GM12878 (cell line): ENCODE results near the gene DGKE. TPM values are rescaled to one million over a fixed set of nuclear protein-coding genes. Genes with fewer than 3 reads are reported as not detected.

Experiments
- ATAC-seq: fragments of 200-7000 bp; cut with Tn5 transposase; 3 replicates; pipeline ENCODE4 v1.9.1; 2020; ENCODE audit warnings: mild to moderate bottlenecking, moderate library complexity
- BruUV-seq: library from RNA; stranded (reverse); fragments of 400-500 nt; replicated peaks from 2 replicates; lab custom pipeline; 2021; lab: Mats Ljungman, UMichigan
- CTCF ChIA-PET: fragments of 300-600 bp; sonication (Branson Sonifier 250); formaldehyde crosslinking; extraction: SDS; loops from one replicate; lab custom pipeline; 2021; ENCODE audit warnings: inconsistent platforms; lab: Yijun Ruan, JAX
- POLR2A ChIA-PET: fragments of 350-600 bp; formaldehyde crosslinking; extraction: SDS; loops from one replicate; lab custom pipeline; 2021; ENCODE audit warnings: inconsistent platforms; lab: Charles Lee
- RAD21 ChIA-PET: fragments of 300-600 bp; sonication (Branson Sonifier 250); formaldehyde crosslinking; loops from one replicate; lab custom pipeline; 2023; ENCODE audit warnings: antibody characterized with exemption; ENCODE audit not compliant: unreplicated experiment; lab: Charles Lee
- SMC1A ChIA-PET: fragments of 300-600 bp; sonication (Branson Sonifier 250); formaldehyde crosslinking; loops from one replicate; lab custom pipeline; 2023; ENCODE audit not compliant: unreplicated experiment, uncharacterized antibody; lab: Charles Lee
- DNase-seq: peaks from one replicate; pipeline ENCODE4 v3.0.0-alpha.2; 2011; ENCODE audit warnings: low read depth, low spot score
- FAIRE-seq: peaks from 3 replicates; lab custom pipeline; 2011; peaks lifted over from hg19 to GRCh38; lab: Jason Lieb, UNC
- H2AFZ ChIP-seq: 2 replicates; pipeline ENCODE4 v1.6.0; 2011; ENCODE audit warnings: low read depth, low read length, control low read depth; ENCODE audit not compliant: control insufficient read depth
- H3K27ac ChIP-seq: 2 replicates; pipeline ENCODE4 v1.5.1; 2011; ENCODE audit warnings: control low read depth; ENCODE audit not compliant: control insufficient read depth, insufficient read depth
- H3K27me3 ChIP-seq, 2 experiments: replicated peaks in 1 of 2; 2 replicates each; pipeline versions ENCODE4 v1.6.0 to v1.6.1; 2011; ENCODE audit warnings: low read length in 1 of 2; ENCODE audit not compliant: control insufficient read depth in 2 of 2, insufficient read depth in 2 of 2
- H3K36me3 ChIP-seq, 2 experiments: 2 replicates each; pipeline ENCODE4 v1.5.1; 2011; ENCODE audit warnings: low read length in 1 of 2; ENCODE audit not compliant: control insufficient read depth in 2 of 2, insufficient read depth in 2 of 2
- H3K4me1 ChIP-seq: 2 replicates; pipeline ENCODE4 v1.6.1; 2011; ENCODE audit warnings: mild to moderate bottlenecking, low read length, moderate library complexity, mixed read lengths; ENCODE audit not compliant: control insufficient read depth, insufficient read depth
- H3K4me2 ChIP-seq: 2 replicates; pipeline ENCODE4 v1.6.0; 2011; ENCODE audit warnings: control low read depth; ENCODE audit not compliant: control insufficient read depth, insufficient read depth
- H3K4me3 ChIP-seq: fragments of 200-600 bp; sonication (generic); 2 replicates; pipeline ENCODE4 v1.5.1; 2016
- H3K79me2 ChIP-seq: 2 replicates; pipeline ENCODE4 v1.6.0; 2011; ENCODE audit warnings: low read length; ENCODE audit not compliant: control insufficient read depth, insufficient read depth
- H3K9ac ChIP-seq: 2 replicates; pipeline ENCODE4 v1.8.0; 2011; ENCODE audit warnings: low read length, control low read depth, mixed read lengths; ENCODE audit not compliant: control insufficient read depth, insufficient read depth
- H3K9me3 ChIP-seq: replicated peaks from 3 replicates; pipeline ENCODE4 v1.5.1; 2011; ENCODE audit warnings: mild to moderate bottlenecking, low read length; ENCODE audit not compliant: control insufficient read depth, insufficient read depth
- H4K20me1 ChIP-seq: 2 replicates; pipeline ENCODE4 v1.6.0; 2011; ENCODE audit not compliant: control insufficient read depth, insufficient read depth
- ATF3 ChIP-seq: IDR thresholded peaks from 2 replicates; pipeline ENCODE4 v1.6.1; 2011; ENCODE audit warnings: low read depth, mild to moderate bottlenecking, low read length, moderate library complexity, borderline replicate concordance; ENCODE audit errors: extremely low read depth
- BMI1 ChIP-seq: fragments of 450-650 bp; IDR thresholded peaks from 2 replicates; pipeline ENCODE4 v1.6.1; 2016; ENCODE audit warnings: mild to moderate bottlenecking, moderate library complexity, borderline replicate concordance
- CEBPB ChIP-seq, 2 experiments: fragments of 150-350 bp in 1 of 2; IDR thresholded peaks; 2 replicates each; pipeline ENCODE4 v1.6.1; 2012 to 2014; ENCODE audit warnings: low read depth in 2 of 2, low read length in 2 of 2, borderline replicate concordance in 1 of 2, inconsistent platforms in 1 of 2
- IKZF2 ChIP-seq, 2 experiments: fragments of 450-650 bp; IDR thresholded peaks; 2 replicates each; pipeline ENCODE4 v1.6.1; 2017; ENCODE audit warnings: mild to moderate bottlenecking in 2 of 2, moderate library complexity in 2 of 2
- NFIC ChIP-seq: IDR thresholded peaks from 2 replicates; pipeline ENCODE4 v1.6.1; 2012; ENCODE audit warnings: low read depth, mild to moderate bottlenecking, inconsistent platforms, low read length, moderate library complexity
- NFYA ChIP-seq: IDR thresholded peaks from 2 replicates; pipeline ENCODE4 v1.6.1; 2011; ENCODE audit warnings: low read depth, mild to moderate bottlenecking, low read length, improper control_type of control experiment, borderline replicate concordance
- PBX3 ChIP-seq: IDR thresholded peaks from 2 replicates; pipeline ENCODE4 v1.6.1; 2011; ENCODE audit warnings: mild to moderate bottlenecking, low read depth, low read length, moderate library complexity; ENCODE audit not compliant: insufficient replicate concordance
- RFX5 ChIP-seq: IDR thresholded peaks from 2 replicates; pipeline ENCODE4 v1.6.1; 2011; ENCODE audit warnings: low read depth, low read length, improper control_type of control experiment
- SUPT20H ChIP-seq: IDR thresholded peaks from 2 replicates; pipeline ENCODE4 v1.6.1; 2011; ENCODE audit warnings: low read depth, mild to moderate bottlenecking, low read length, moderate library complexity, borderline replicate concordance; ENCODE audit not compliant: control insufficient read depth
- TAF1 ChIP-seq: IDR thresholded peaks from 2 replicates; pipeline ENCODE4 v1.6.1; 2011; ENCODE audit warnings: mild to moderate bottlenecking, low read depth, low read length, borderline replicate concordance
- TCF7 ChIP-seq: IDR thresholded peaks from 2 replicates; pipeline ENCODE4 v1.6.1; 2014; ENCODE audit warnings: antibody characterized with exemption, borderline replicate concordance
- ZBTB11 ChIP-seq: fragments of 450-650 bp; formaldehyde crosslinking; IDR thresholded peaks from 2 replicates; pipeline ENCODE4 v1.5.0; 2022; ENCODE audit warnings: mild to moderate bottlenecking, missing genetic modification characterization
- ZSCAN29 ChIP-seq: fragments of 450-650 bp; IDR thresholded peaks from 2 replicates; pipeline ENCODE4 v1.6.1; 2017; ENCODE audit warnings: mild to moderate bottlenecking, moderate library complexity
- WGBS: methylation state at CpG from one replicate; pipeline ENCODE4 v1.1.6; 2016; ENCODE audit warnings: low lambda C conversion rate; ENCODE audit not compliant: insufficient replicate concordance, insufficient coverage; ENCODE audit errors: missing lambda C conversion rate; 5-methylcytosine and 5-hydroxymethylcytosine counted together
- in situ Hi-C: fragments of 300-500 bp; cut with MboI; formaldehyde crosslinking; loops from 9 replicates; pipeline ENCODE4 v1.14.3; 2018; ENCODE audit warnings: mixed read lengths
- intact Hi-C: fragments of 100-400 bp; cut with micrococcal nuclease; formaldehyde crosslinking; loops from one replicate; pipeline ENCODE4 v1.14.2; 2022; ENCODE audit not compliant: unreplicated experiment
- polyA plus RNA-seq, 11 experiments: library from polyadenylated mRNA; depleted of rRNA in 4 of 11; unstranded in 6 of 11; stranded (reverse) in 5 of 11; fragments of >200 nt; fragmentation: Nextera tagmentation in 4 of 11; fragmentation: Illumina TruSeq in 1 of 11; extraction: Ambion mirVana in 4 of 11; extraction: Trizol in 1 of 11; gene quantifications; 1 replicate in 1 of 11; 2 replicates in 10 of 11; pipeline versions ENCODE4 v1.2.1 to v1.2.3, GENCODE V29; 2011 to 2016; ENCODE audit warnings: inconsistent platforms in 2 of 11, missing spikeins in 2 of 11, low read depth in 1 of 11
- total RNA-seq, 4 experiments: library from RNA; depleted of rRNA in 3 of 4; stranded (reverse); fragments of >200 nt in 3 of 4; fragmentation: Illumina TruSeq in 1 of 4; extraction: Trizol in 1 of 4; gene quantifications; 2 replicates each; pipeline versions ENCODE4 v1.2.1 to v1.2.3, GENCODE V29; 2013 to 2021

Gene DGKE
- total and polyA plus RNA-seq, 10 of the 15 experiments (the other 5 are each of a cell fraction or from before 2014, with no cell fraction given): 2.8 to 18.0 (median 11.6) TPM

GRCh38 chr17:56876766-56877179 is 42.8 kb downstream of the DGKE start:
- H3K79me2 ChIP-seq: no peaks in the 10 kb centered on the region
- 69% methylated on average over 7 of the region's 7 CpGs for WGBS
- intact Hi-C loops: no loop called here
- ChIA-PET CTCF (interaction anchor here (0.7 to 1.1 kb wide), 3 partner anchors 13 to 57 kb away, joined by 3 read pairs; no protein-coding TSS in a partner anchor), RAD21 (no interaction called here), POLR2A (interaction anchor here (0.6 kb wide), 1 partner anchor 50 kb away, joined by 3 read pairs; no protein-coding TSS in a partner anchor), SMC1A (interaction anchor here (1.5 kb wide), 1 partner anchor 10 kb away, joined by 3 read pairs; no protein-coding TSS in a partner anchor)
- ATAC-seq (no peak), FAIRE-seq (no peak), DNase-seq (no peak)
- H3K4me1 ChIP-seq: no peaks in the 10 kb centered on the region
- no peak overlapping the region for H3K4me2 ChIP-seq
- H3K4me3 ChIP-seq: no peak overlapping the region
- H3K36me3 ChIP-seq: no peaks in the 10 kb centered on the region
- no peak overlapping the region for H3K27ac ChIP-seq
- H3K27me3 ChIP-seq: no peaks in the 10 kb centered on the region
- no TSS peak for BruUV-seq
- H3K9me3 ChIP-seq: no peaks in the 10 kb centered on the region
- TF ChIP-seq SUPT20H (no peak), TCF7 (no peak), TAF1 (no peak), PBX3 (no peak), CEBPB (IDR thresholded peaks at IDR 0.05; ENCODE audit: borderline replicate concordance in 1 of 2, low read depth in 2 of 2, low read length in 2 of 2) (no peak)
- in situ Hi-C loops: no loop called here
- no peaks in the 10 kb centered on the region for H4K20me1 ChIP-seq
- no peak overlapping the region for H3K9ac ChIP-seq
- no peak overlapping the region for H2AFZ ChIP-seq

- H3K27me3 ChIP-seq: no peaks in the 10 kb centered on the region
- ChIA-PET RAD21 (interaction anchor here (1.4 kb wide), 1 partner anchor 57 kb away, joined by 3 read pairs; no protein-coding TSS in a partner anchor), POLR2A (no interaction called here), SMC1A (no interaction called here), CTCF (interaction anchor here (1.1 kb wide), 1 partner anchor 47 kb away, joined by 3 read pairs; no protein-coding TSS in a partner anchor)
- no peaks in the 10 kb centered on the region for H4K20me1 ChIP-seq
- DNase-seq (no peak), FAIRE-seq (no peak), ATAC-seq (no peak)
- no peaks in the 10 kb centered on the region for H3K36me3 ChIP-seq
- no peak overlapping the region for H2AFZ ChIP-seq
- no peak overlapping the region for H3K4me2 ChIP-seq
- WGBS: 56% methylated on average over 7 of the region's 7 CpGs
- H3K27ac ChIP-seq: no peak overlapping the region
- H3K4me1 ChIP-seq: no peaks in the 10 kb centered on the region
- BruUV-seq: no TSS peak
- H3K9ac ChIP-seq: no peak overlapping the region
- intact Hi-C loops (no loop called here), in situ Hi-C loops (no loop called here)
- H3K79me2 ChIP-seq: no peaks in the 10 kb centered on the region
- H3K9me3 ChIP-seq: no peaks in the 10 kb centered on the region
- no peak overlapping the region for H3K4me3 ChIP-seq
- TF ChIP-seq NFYA (no peak), RFX5 (no peak), IKZF2 (IDR thresholded peaks at IDR 0.05) (no peak), ZSCAN29 (no peak), ATF3 (no peak), ZBTB11 (no peak), NFIC (no peak), BMI1 (no peak)
These were observed 45.3 kb downstream of the DGKE start for GRCh38 chr17:56879280-56879679.
